ENCODE data around the gene KRTAP20-2.

The KRTAP20-2 gene

GRCh38 chr21:30634906-30635305 lies at the start of gene KRTAP20-2:
KRTAP20-2 (plus strand) TSS chr21:30635206; CDS start chr21:30635264, 58 bp downstream.
- FAIRE-seq: no peak

GRCh38 chr21:30590297-30590696 lies 44.7 kb upstream of the KRTAP20-2 start, which contains the start of gene KRTAP22-2:
KRTAP22-2 (minus strand) TSS chr21:30590397.
- no peak for FAIRE-seq

GRCh38 chr21:30592140-30592539 lies 42.9 kb upstream of the KRTAP20-2 start, which contains the start of gene KRTAP6-3:
KRTAP6-3 (plus strand) TSS chr21:30592440; CDS start chr21:30592446, 6 bp downstream.
- no peak for FAIRE-seq

- FAIRE-seq: no peak
These were observed 36.2 kb upstream of the KRTAP20-2 start, which contains the start of gene KRTAP6-2 for GRCh38 chr21:30598802-30599201. KRTAP6-2 (minus strand) TSS chr21:30598902; CDS start chr21:30598874, 28 bp downstream.

- FAIRE-seq: no peak
These were observed 34.2 kb upstream of the KRTAP20-2 start, which contains the start of gene KRTAP22-1 for GRCh38 chr21:30600787-30601186. KRTAP22-1 (plus strand) TSS chr21:30601087.

GRCh38 chr21:30605968-30606367 lies 29.0 kb upstream of the KRTAP20-2 start:
- FAIRE-seq: no peak

GRCh38 chr21:30612132-30612531 lies 22.9 kb upstream of the KRTAP20-2 start:
- FAIRE-seq: no peak

- FAIRE-seq: no peak
These were observed 21.2 kb upstream of the KRTAP20-2 start, which contains the start of gene KRTAP6-1 for GRCh38 chr21:30613836-30614235. KRTAP6-1 (minus strand) TSS chr21:30613930; CDS start chr21:30613904, 26 bp downstream.

GRCh38 chr21:30615199-30615598 lies 19.8 kb upstream of the KRTAP20-2 start:
- no peak for FAIRE-seq

- FAIRE-seq: no peak
These were observed 18.9 kb upstream of the KRTAP20-2 start, which contains the start of gene KRTAP20-1 for GRCh38 chr21:30616125-30616524. KRTAP20-1 (plus strand) TSS chr21:30616425; CDS start chr21:30616455, 30 bp downstream.

- peak; percentile 33 for FAIRE-seq
These were observed 14.9 kb upstream of the KRTAP20-2 start for GRCh38 chr21:30620080-30620479.

GRCh38 chr21:30620522-30620921 lies 14.5 kb upstream of the KRTAP20-2 start, which contains the start of gene KRTAP20-4:
KRTAP20-4 (plus strand) TSS chr21:30620627.
- FAIRE-seq: no peak

- FAIRE-seq: no peak
These were observed 11.6 kb upstream of the KRTAP20-2 start for GRCh38 chr21:30623362-30623761.

GRCh38 chr21:30625449-30626165 lies 9.4 kb upstream of the KRTAP20-2 start:
- no peak for FAIRE-seq

GRCh38 chr21:30628109-30628508 lies 6.9 kb upstream of the KRTAP20-2 start:
- FAIRE-seq: no peak

- no peak for FAIRE-seq
These were observed 5.8 kb upstream of the KRTAP20-2 start for GRCh38 chr21:30629200-30629599.

- FAIRE-seq: no peak
These were observed 3.7 kb downstream of the KRTAP20-2 start for GRCh38 chr21:30638686-30639085.

GRCh38 chr21:30642564-30642963 lies 7.6 kb downstream of the KRTAP20-2 start, which contains the start of gene KRTAP20-3:
KRTAP20-3 (plus strand) TSS chr21:30642864.
- no peak for FAIRE-seq

- no peak for FAIRE-seq
These were observed 12.0 kb downstream of the KRTAP20-2 start for GRCh38 chr21:30646904-30647414.

- no peak for FAIRE-seq
These were observed 17.9 kb downstream of the KRTAP20-2 start for GRCh38 chr21:30652891-30653290.

GRCh38 chr21:30668776-30669175 lies 33.8 kb downstream of the KRTAP20-2 start:
- FAIRE-seq: no peak

GRCh38 chr21:30672985-30673650 lies 38.1 kb downstream of the KRTAP20-2 start:
- FAIRE-seq: no peak

GRCh38 chr21:30674312-30674711 lies 39.3 kb downstream of the KRTAP20-2 start:
- no peak for FAIRE-seq

All from islet of Langerhans (tissue), 1 donor.